K562 (cell line): ENCODE results near the gene EHD2. TPM values are rescaled to one million over a fixed set of nuclear protein-coding genes. Genes with fewer than 3 reads are reported as not detected.

Source experiments
- ADNP ChIP-seq: fragments of 200-800 bp; sonication (Bioruptor generic); IDR thresholded peaks from 2 replicates; pipeline ENCODE4 v1.6.1; 2016; ENCODE audit warnings: missing genetic modification characterization, missing compliant biosample characterization
- CXXC5 ChIP-seq: fragments of 250-450 bp; sonication (Bioruptor Pico); IDR thresholded peaks from 2 replicates; pipeline ENCODE4 v1.8.0; 2022; ENCODE audit warnings: inconsistent platforms, mild to moderate bottlenecking, moderate library complexity
- E4F1 ChIP-seq: fragments of 250-450 bp; sonication (Bioruptor Pico); IDR thresholded peaks from 2 replicates; pipeline ENCODE4 v1.5.0; 2021; ENCODE audit warnings: mild to moderate bottlenecking, borderline replicate concordance
- HMG20A ChIP-seq: fragments of 450-650 bp; formaldehyde crosslinking; conservative IDR thresholded peaks from 2 replicates; pipeline ENCODE4 v1.4.0; 2020; ENCODE audit warnings: mild to moderate bottlenecking, mixed read lengths
- MEF2A ChIP-seq: IDR thresholded peaks from 2 replicates; pipeline ENCODE4 v1.6.1; 2011; ENCODE audit warnings: low read depth, mild to moderate bottlenecking, low read length, moderate library complexity; ENCODE audit not compliant: control insufficient read depth
- RBM22 ChIP-seq: fragments of 200-400 bp; formaldehyde crosslinking; IDR thresholded peaks from 2 replicates; pipeline ENCODE4 v1.6.1; 2018; ENCODE audit warnings: low read length, low read depth; ENCODE audit not compliant: poor library complexity, severe bottlenecking
- TFAM ChIP-seq: fragments of 250-450 bp; sonication (Bioruptor Pico); conservative IDR thresholded peaks from 2 replicates; pipeline ENCODE4 v1.5.0; 2021; ENCODE audit warnings: mild to moderate bottlenecking, moderate library complexity
- XRCC5 ChIP-seq: fragments of 200-400 bp; formaldehyde crosslinking; IDR thresholded peaks from 2 replicates; pipeline ENCODE4 v1.6.1; 2017; ENCODE audit warnings: low read depth, mild to moderate bottlenecking, low read length
- ZNF121 ChIP-seq: sonication (generic); formaldehyde crosslinking; conservative IDR thresholded peaks from 2 replicates; pipeline ENCODE4 v1.8.0; 2022; ENCODE audit warnings: missing genetic modification reagents
- ZNF398 ChIP-seq: fragments of 250-450 bp; sonication (Bioruptor Pico); IDR thresholded peaks from 2 replicates; pipeline ENCODE4 v1.8.0; 2021; ENCODE audit warnings: moderate library complexity, mild to moderate bottlenecking, inconsistent platforms
- ZNF551 ChIP-seq: fragments of 250-450 bp; sonication (Bioruptor Pico); IDR thresholded peaks from 2 replicates; pipeline ENCODE4 v1.5.0; 2021; ENCODE audit warnings: mild to moderate bottlenecking, moderate library complexity
- ZNF740 ChIP-seq, 3 experiments: fragments of 200-800 bp in 1 of 3; sonication (Bioruptor generic) in 1 of 3; sonication (generic) in 1 of 3; formaldehyde crosslinking in 1 of 3; IDR thresholded peaks; 2 replicates each; pipeline versions ENCODE4 v1.6.1 to v1.8.0; 2016 to 2022; ENCODE audit warnings: mild to moderate bottlenecking in 2 of 3, missing compliant biosample characterization in 2 of 3, missing genetic modification characterization in 2 of 3, missing genetic modification reagents in 1 of 3
- ZNF830 ChIP-seq: fragments of 250-450 bp; sonication (Bioruptor Pico); IDR thresholded peaks from 2 replicates; pipeline ENCODE4 v1.5.0; 2021; ENCODE audit warnings: mild to moderate bottlenecking
- polyA plus RNA-seq, 8 experiments: library from polyadenylated mRNA; depleted of rRNA in 4 of 8; stranded (reverse) in 5 of 8; unstranded in 3 of 8; fragments of >200 nt; fragmentation: Nextera tagmentation in 2 of 8; fragmentation: Illumina TruSeq in 1 of 8; extraction: Ambion mirVana in 2 of 8; extraction: Trizol in 1 of 8; gene quantifications; 2 replicates each; pipeline versions ENCODE4 v1.2.1 to v1.2.3, GENCODE V29; 2011 to 2014; ENCODE audit warnings: inconsistent platforms in 1 of 8, missing spikeins in 1 of 8
- total RNA-seq, 7 experiments: library from RNA; depleted of rRNA in 6 of 7; stranded (reverse); fragments of >200 nt in 6 of 7; fragmentation: Illumina TruSeq in 2 of 7; extraction: Trizol in 2 of 7; gene quantifications; 2 replicates each; pipeline versions ENCODE4 v1.2.1 to v1.2.3, GENCODE V29; 2011 to 2021; ENCODE audit warnings: low replicate concordance in 1 of 7
- TF ChIP-seq, protein P1 (sequence below), 2 experiments: fragments of 450-650 bp in 1 of 2; sonication (generic) in 1 of 2; formaldehyde crosslinking; conservative IDR thresholded peaks; 2 replicates each; pipeline versions ENCODE4 v1.4.0 to v1.8.1; 2020 to 2022; ENCODE audit warnings: mild to moderate bottlenecking in 1 of 2, missing genetic modification reagents in 1 of 2
- TF ChIP-seq, protein P2 (sequence below), 2 experiments: IDR thresholded peaks; 2 replicates each; pipeline ENCODE4 v1.6.1; 2012; ENCODE audit warnings: improper control_type of control experiment in 2 of 2, low read depth in 2 of 2, low read length in 2 of 2, borderline replicate concordance in 1 of 2
- TF ChIP-seq, protein P3 (sequence below): sonication (generic); formaldehyde crosslinking; IDR thresholded peaks from 2 replicates; pipeline ENCODE4 v1.5.0; 2020; ENCODE audit warnings: missing genetic modification reagents

Gene EHD2
- total and polyA plus RNA-seq, 9 of the 15 experiments (the other 6 are each of a cell fraction or from before 2014, with no cell fraction given): 1.7 to 32.2 (median 3.0) TPM

DNA sequence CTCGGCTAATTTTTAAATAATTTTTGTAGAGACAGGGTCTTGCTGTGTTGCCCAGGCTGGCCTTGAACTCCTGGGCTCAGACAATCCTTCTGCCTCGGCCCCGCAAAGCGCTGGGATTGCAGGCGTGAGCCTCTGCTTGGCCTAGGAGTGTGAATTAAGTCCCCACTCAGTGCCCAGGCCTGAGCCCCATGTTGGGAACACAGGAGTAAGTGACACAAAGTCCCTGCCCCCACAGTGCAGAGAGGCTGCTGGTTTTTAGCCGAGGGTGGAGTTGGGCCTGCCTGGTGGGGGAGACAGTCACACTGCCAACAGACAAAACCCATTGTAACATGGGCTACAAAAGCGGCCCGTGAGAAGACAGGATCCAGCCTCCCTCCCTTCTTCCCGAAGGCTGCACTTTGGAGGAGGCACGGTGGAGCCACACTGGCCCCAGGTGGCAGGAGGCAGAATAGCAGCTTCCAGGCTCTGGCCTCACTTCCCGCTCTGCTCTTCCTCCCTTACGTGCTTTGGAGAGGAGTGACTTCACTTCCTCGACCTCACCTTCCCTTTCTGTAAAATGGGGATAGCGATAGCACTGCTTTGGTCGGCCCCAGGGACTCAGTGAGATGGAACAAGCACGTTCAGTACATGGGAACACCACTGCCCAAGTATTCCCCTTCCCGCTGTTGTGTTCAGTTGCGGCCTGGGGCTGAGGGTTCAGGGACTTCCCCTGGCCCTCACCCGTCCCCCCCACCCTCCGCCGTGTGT is 15.2 kb upstream of the EHD2 start (continued):
- TF ChIP-seq ZNF740 (CRISPR knock-in tag; IDR thresholded peaks at IDR 0.05) (peak; percentile 75), ZNF740 (tag; IDR thresholded peaks at IDR 0.05) (no peak), ZNF551 (no peak), CXXC5 (CRISPR knock-in tag) (peak; percentile 38; the same call in 1 of the 2 replicates), HMG20A (no peak), ZNF398 (no peak), ZNF121 (CRISPR knock-in tag) (peak; percentile 91), TFAM (CRISPR knock-in tag) (no peak), RBM22 (no peak), ZNF830 (CRISPR knock-in tag) (no peak), MEF2A (no peak), E4F1 (no peak), ADNP (0 out of 2 replicates have a peak, but pooled peaks have one; percentile 48), XRCC5 (peak; percentile 76)
- TF ChIP-seq, protein P1, sequence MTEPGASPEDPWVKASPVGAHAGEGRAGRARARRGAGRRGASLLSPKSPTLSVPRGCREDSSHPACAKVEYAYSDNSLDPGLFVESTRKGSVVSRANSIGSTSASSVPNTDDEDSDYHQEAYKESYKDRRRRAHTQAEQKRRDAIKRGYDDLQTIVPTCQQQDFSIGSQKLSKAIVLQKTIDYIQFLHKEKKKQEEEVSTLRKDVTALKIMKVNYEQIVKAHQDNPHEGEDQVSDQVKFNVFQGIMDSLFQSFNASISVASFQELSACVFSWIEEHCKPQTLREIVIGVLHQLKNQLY (CRISPR knock-in tag; conservative IDR thresholded peaks at IDR 0.05): no peak
- TF ChIP-seq, protein P2, sequence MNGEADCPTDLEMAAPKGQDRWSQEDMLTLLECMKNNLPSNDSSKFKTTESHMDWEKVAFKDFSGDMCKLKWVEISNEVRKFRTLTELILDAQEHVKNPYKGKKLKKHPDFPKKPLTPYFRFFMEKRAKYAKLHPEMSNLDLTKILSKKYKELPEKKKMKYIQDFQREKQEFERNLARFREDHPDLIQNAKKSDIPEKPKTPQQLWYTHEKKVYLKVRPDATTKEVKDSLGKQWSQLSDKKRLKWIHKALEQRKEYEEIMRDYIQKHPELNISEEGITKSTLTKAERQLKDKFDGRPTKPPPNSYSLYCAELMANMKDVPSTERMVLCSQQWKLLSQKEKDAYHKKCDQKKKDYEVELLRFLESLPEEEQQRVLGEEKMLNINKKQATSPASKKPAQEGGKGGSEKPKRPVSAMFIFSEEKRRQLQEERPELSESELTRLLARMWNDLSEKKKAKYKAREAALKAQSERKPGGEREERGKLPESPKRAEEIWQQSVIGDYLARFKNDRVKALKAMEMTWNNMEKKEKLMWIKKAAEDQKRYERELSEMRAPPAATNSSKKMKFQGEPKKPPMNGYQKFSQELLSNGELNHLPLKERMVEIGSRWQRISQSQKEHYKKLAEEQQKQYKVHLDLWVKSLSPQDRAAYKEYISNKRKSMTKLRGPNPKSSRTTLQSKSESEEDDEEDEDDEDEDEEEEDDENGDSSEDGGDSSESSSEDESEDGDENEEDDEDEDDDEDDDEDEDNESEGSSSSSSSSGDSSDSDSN (IDR thresholded peaks at IDR 0.05; ENCODE audit: borderline replicate concordance in 1 of 2, low read depth in 2 of 2, low read length in 2 of 2): no peak
- TF ChIP-seq, protein P3, sequence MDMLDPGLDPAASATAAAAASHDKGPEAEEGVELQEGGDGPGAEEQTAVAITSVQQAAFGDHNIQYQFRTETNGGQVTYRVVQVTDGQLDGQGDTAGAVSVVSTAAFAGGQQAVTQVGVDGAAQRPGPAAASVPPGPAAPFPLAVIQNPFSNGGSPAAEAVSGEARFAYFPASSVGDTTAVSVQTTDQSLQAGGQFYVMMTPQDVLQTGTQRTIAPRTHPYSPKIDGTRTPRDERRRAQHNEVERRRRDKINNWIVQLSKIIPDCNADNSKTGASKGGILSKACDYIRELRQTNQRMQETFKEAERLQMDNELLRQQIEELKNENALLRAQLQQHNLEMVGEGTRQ (CRISPR knock-in tag): no peak
